Activated CD4-positive, alpha-beta memory T cell treated with anti-CD3 and anti-CD28 coated beads for 36 hours (primary cell): ENCODE measurements around the gene GHSR. TPM values are rescaled to one million over a fixed set of nuclear protein-coding genes. Genes with fewer than 3 reads are reported as not detected.

Experiments
- total RNA-seq, 2 experiments: library from RNA; stranded (reverse); gene quantifications; one replicate each; pipeline ENCODE4 v1.2.3, GENCODE V29; 2021

GHSR gene
- total RNA-seq, 2 experiments from 2014 or later: not detected

Other genes starting within 250 kb of the GHSR start
- 10 to 100 TPM; 30.1 to 31.8 TPM for gene TNFSF10, start 75.0 kb upstream of the GHSR start, total RNA-seq